A204.1 (cell line): ENCODE measurements around the gene MCUB.
"Not testable (repeated sequence)": the region's sequence is repeated elsewhere in the genome, so short reads cannot be mapped to it uniquely, and the experiment has no call there.

Experiments
- FAIRE-seq: peaks from 2 replicates; lab custom pipeline; 2012; peaks lifted over from hg19 to GRCh38; lab: Jason Lieb, UNC

The MCUB gene

GRCh38 chr4:109579997-109580396, 20.0 kb downstream of the MCUB start:
- not testable (repeated sequence) for FAIRE-seq

GRCh38 chr4:109588176-109588575, 28.1 kb downstream of the MCUB start:
- FAIRE-seq: no peak

- FAIRE-seq: no peak
Observed at GRCh38 chr4:109589119-109589518, 29.1 kb downstream of the MCUB start.

GRCh38 chr4:109589605-109590004, 29.6 kb downstream of the MCUB start:
- FAIRE-seq: no peak

GRCh38 chr4:109590905-109591304, 30.9 kb downstream of the MCUB start:
- FAIRE-seq: no peak

- no peak for FAIRE-seq
Observed at GRCh38 chr4:109592367-109592766, 32.3 kb downstream of the MCUB start.

GRCh38 chr4:109595123-109595522, 35.1 kb downstream of the MCUB start:
- FAIRE-seq: not testable (repeated sequence)

- not testable (repeated sequence) for FAIRE-seq
Observed at GRCh38 chr4:109596420-109597085, 36.5 kb downstream of the MCUB start.

GRCh38 chr4:109599046-109599652, 39.1 kb downstream of the MCUB start:
- FAIRE-seq: no peak

- no peak for FAIRE-seq
Observed at GRCh38 chr4:109600431-109600830, 40.4 kb downstream of the MCUB start.

- FAIRE-seq: no peak
Observed at GRCh38 chr4:109601336-109601735, 41.3 kb downstream of the MCUB start.

- FAIRE-seq: no peak
Observed at GRCh38 chr4:109607976-109608375, 47.9 kb downstream of the MCUB start.

GRCh38 chr4:109608879-109609278, 48.8 kb downstream of the MCUB start:
- FAIRE-seq: no peak

GRCh38 chr4:109609431-109609830, 49.4 kb downstream of the MCUB start:
- no peak for FAIRE-seq

GRCh38 chr4:109610489-109610888, 50.4 kb downstream of the MCUB start:
- no peak for FAIRE-seq

- FAIRE-seq: no peak
Observed at GRCh38 chr4:109611045-109611646, 51.1 kb downstream of the MCUB start.

- no peak for FAIRE-seq
Observed at GRCh38 chr4:109614015-109614414, 54.0 kb downstream of the MCUB start.

- FAIRE-seq: no peak
Observed at GRCh38 chr4:109614466-109614865, 54.4 kb downstream of the MCUB start.

GRCh38 chr4:109615742-109616141, 55.7 kb downstream of the MCUB start:
- no peak for FAIRE-seq

- no peak for FAIRE-seq
Observed at GRCh38 chr4:109616243-109616642, 56.2 kb downstream of the MCUB start.

GRCh38 chr4:109622626-109623025, 62.6 kb downstream of the MCUB start:
- no peak for FAIRE-seq

GRCh38 chr4:109624536-109624935, 64.5 kb downstream of the MCUB start:
- no peak for FAIRE-seq

- FAIRE-seq: no peak
Observed at GRCh38 chr4:109627361-109627760, 67.3 kb downstream of the MCUB start.

GRCh38 chr4:109629775-109630174, 69.7 kb downstream of the MCUB start:
- FAIRE-seq: no peak
